ENCODE measurements around the gene TRIOBP. TPM values are rescaled to one million over a fixed set of nuclear protein-coding genes. Genes with fewer than 3 reads are reported as not detected.
A peak's percentile ranks its signal among the peaks of the same experiment; 100 is the strongest.

TRIOBP gene
- total RNA-seq, 1 experiment from 2014 or later, result 274 TPM

GRCh38 chr22:37741312-37741795 lies 44.5 kb downstream of the TRIOBP start:
- in situ Hi-C loops (cut with HindIII; ENCODE audit: low pct_unique_long_range_greater_than_20kb, low sequenced_read_pairs), result no loop called here
- DNase-seq (ENCODE audit: low read depth), result no peak

GRCh38 chr22:37742376-37743171 lies 45.7 kb downstream of the TRIOBP start:
- DNase-seq (ENCODE audit: low read depth), result peak; percentile 84

GRCh38 chr22:37744589-37744988 lies 47.7 kb downstream of the TRIOBP start:
- in situ Hi-C loops (cut with HindIII; ENCODE audit: low pct_unique_long_range_greater_than_20kb, low sequenced_read_pairs), result no loop called here
- no peak for DNase-seq (ENCODE audit: low read depth)

More at GRCh38 chr22:37742376-37743171, 45.7 kb downstream of the TRIOBP start:
- in situ Hi-C loops (cut with HindIII; ENCODE audit: low pct_unique_long_range_greater_than_20kb, low sequenced_read_pairs), result no loop called here

- in situ Hi-C loops (cut with HindIII; ENCODE audit: low pct_unique_long_range_greater_than_20kb, low sequenced_read_pairs), result no loop called here
- peak; percentile 94 for DNase-seq (ENCODE audit: low read depth)
Observed at GRCh38 chr22:37745548-37746365, 48.9 kb downstream of the TRIOBP start.

GRCh38 chr22:37746366-37747079 lies 49.7 kb downstream of the TRIOBP start:
- in situ Hi-C loops (cut with HindIII; ENCODE audit: low pct_unique_long_range_greater_than_20kb, low sequenced_read_pairs), result no loop called here
- DNase-seq (ENCODE audit: low read depth), result peak; percentile 43

- in situ Hi-C loops (cut with HindIII; ENCODE audit: low pct_unique_long_range_greater_than_20kb, low sequenced_read_pairs), result no loop called here
- peak; percentile 73 for DNase-seq (ENCODE audit: low read depth)
Observed at GRCh38 chr22:37747080-37747714, 50.3 kb downstream of the TRIOBP start.

- in situ Hi-C loops (cut with HindIII; ENCODE audit: low pct_unique_long_range_greater_than_20kb, low sequenced_read_pairs), result no loop called here
- no peak for DNase-seq (ENCODE audit: low read depth)
Observed at GRCh38 chr22:37747715-37748100, 50.9 kb downstream of the TRIOBP start.

- in situ Hi-C loops (cut with HindIII; ENCODE audit: low pct_unique_long_range_greater_than_20kb, low sequenced_read_pairs), result no loop called here
- DNase-seq (ENCODE audit: low read depth), result no peak
Observed at GRCh38 chr22:37748659-37749058, 51.8 kb downstream of the TRIOBP start.

- no peak for DNase-seq (ENCODE audit: low read depth)
- in situ Hi-C loops (cut with HindIII; ENCODE audit: low pct_unique_long_range_greater_than_20kb, low sequenced_read_pairs), result no loop called here
Observed at GRCh38 chr22:37749226-37749625, 52.4 kb downstream of the TRIOBP start.

GRCh38 chr22:37749831-37750595 lies 53.2 kb downstream of the TRIOBP start:
- in situ Hi-C loops (cut with HindIII; ENCODE audit: low pct_unique_long_range_greater_than_20kb, low sequenced_read_pairs), result no loop called here

GRCh38 chr22:37750596-37751162 lies 53.8 kb downstream of the TRIOBP start:
- in situ Hi-C loops (cut with HindIII; ENCODE audit: low pct_unique_long_range_greater_than_20kb, low sequenced_read_pairs), result no loop called here
- no peak for DNase-seq (ENCODE audit: low read depth)

More at GRCh38 chr22:37749831-37750595, 53.2 kb downstream of the TRIOBP start:
- DNase-seq (ENCODE audit: low read depth), result peak; percentile 45

- in situ Hi-C loops (cut with HindIII; ENCODE audit: low pct_unique_long_range_greater_than_20kb, low sequenced_read_pairs), result no loop called here
- DNase-seq (ENCODE audit: low read depth), result no peak
Observed at GRCh38 chr22:37751449-37752188, 54.8 kb downstream of the TRIOBP start.

- in situ Hi-C loops (cut with HindIII; ENCODE audit: low pct_unique_long_range_greater_than_20kb, low sequenced_read_pairs), result no loop called here
- peak; percentile 98 for DNase-seq (ENCODE audit: low read depth)
Observed at GRCh38 chr22:37752189-37753087, 55.6 kb downstream of the TRIOBP start.

GRCh38 chr22:37753746-37754145 lies 56.9 kb downstream of the TRIOBP start:
- peak; percentile 72 for DNase-seq (ENCODE audit: low read depth)
- in situ Hi-C loops (cut with HindIII; ENCODE audit: low pct_unique_long_range_greater_than_20kb, low sequenced_read_pairs), result no loop called here

GRCh38 chr22:37757663-37758062 lies 60.8 kb downstream of the TRIOBP start:
- in situ Hi-C loops (cut with HindIII; ENCODE audit: low pct_unique_long_range_greater_than_20kb, low sequenced_read_pairs), result no loop called here
- DNase-seq (ENCODE audit: low read depth), result no peak

- in situ Hi-C loops (cut with HindIII; ENCODE audit: low pct_unique_long_range_greater_than_20kb, low sequenced_read_pairs), result no loop called here
- DNase-seq (ENCODE audit: low read depth), result no peak
Observed at GRCh38 chr22:37758694-37759093, 61.8 kb downstream of the TRIOBP start.
